Spleen (tissue), 7 donors: Measurements from ENCODE around the gene PNMA8B.

Experiments
- CTCF ChIP-seq, 11 experiments: fragments of 200-600 bp in 7 of 11; fragments of 450-650 bp in 4 of 11; sonication (generic) in 4 of 11; IDR thresholded peaks in 8 of 11; conservative IDR thresholded peaks in 3 of 11; 1 replicate in 7 of 11; 2 replicates in 4 of 11; pipeline versions ENCODE4 v1.4.0 to v1.8.0; 2016 to 2021; ENCODE audit warnings: antibody characterized with exemption in 11 of 11, inconsistent platforms in 4 of 11, mild to moderate bottlenecking in 1 of 11
- POLR2A ChIP-seq, 3 donors: fragments of 450-650 bp; IDR thresholded peaks; one replicate each; pipeline ENCODE4 v1.5.1; 2017; ENCODE audit warnings: antibody characterized with exemption in 3 of 3, mild to moderate bottlenecking in 1 of 3
- POLR2AphosphoS5 ChIP-seq, 3 donors: sonication (generic); formaldehyde crosslinking; IDR thresholded peaks; one replicate each; pipeline ENCODE4 v1.5.1; 2017; ENCODE audit warnings: antibody characterized with exemption in 3 of 3
- donor health status: DM: no; HTN: no; CAD: no; lungs with moderate emphysema.
- donor health status: DM: no; HTN: no; CAD: no.
- donor health status: DM: no; HTN: no; CAD: no.

- TF ChIP-seq CTCF (IDR thresholded peaks at IDR 0.05 in 8 of 11, conservative IDR thresholded peaks at IDR 0.05 in 3 of 11): no peak
- TF ChIP-seq POLR2A (IDR thresholded peaks at IDR 0.05): no peak
- no peak for TF ChIP-seq POLR2AphosphoS5 (IDR thresholded peaks at IDR 0.05)
These were observed 44.9 kb downstream of the PNMA8B start for GRCh38 chr19:46450737-46451136.
